NCI-H128 (cell line): Measurements from ENCODE around the gene MYL6.
A peak's percentile ranks its signal among the peaks of the same experiment; 100 is the strongest.
"Not testable (repeated sequence)": the region's sequence is repeated elsewhere in the genome, so short reads cannot be mapped to it uniquely, and the experiment has no call there.

Experiments
- DNase-seq: peaks from one replicate; lab custom pipeline; 2025; ENCODE audit not compliant: unreplicated experiment; lab: John Stamatoyannopoulos, UW

MYL6 gene

GRCh38 chr12:56156464-56157200 is 1.5 kb upstream of the MYL6 start:
- not testable (repeated sequence) for DNase-seq

- peak; percentile 66 for DNase-seq
Measured at GRCh38 chr12:56157201-56158028, 744 bp upstream of the MYL6 start.

- peak; percentile 12 for DNase-seq
Measured at GRCh38 chr12:56158926-56159461, 835 bp downstream of the MYL6 start.

GRCh38 chr12:56159482-56160192 is 1.5 kb downstream of the MYL6 start:
- no peak for DNase-seq

GRCh38 chr12:56160193-56160763 is 2.1 kb downstream of the MYL6 start:
- DNase-seq, result no peak

- no peak for DNase-seq
Measured at GRCh38 chr12:56160894-56161689, 2.9 kb downstream of the MYL6 start.

GRCh38 chr12:56161690-56162351 is 3.7 kb downstream of the MYL6 start:
- no peak for DNase-seq

- DNase-seq, result no peak
Measured at GRCh38 chr12:56162468-56163290, 4.5 kb downstream of the MYL6 start.

- no peak for DNase-seq
Measured at GRCh38 chr12:56163533-56164344, 5.6 kb downstream of the MYL6 start.

- DNase-seq, result no peak
Measured at GRCh38 chr12:56164345-56164729, 6.2 kb downstream of the MYL6 start.

GRCh38 chr12:56165369-56165768 is 7.2 kb downstream of the MYL6 start:
- DNase-seq, result no peak

- DNase-seq, result no peak
Measured at GRCh38 chr12:56169229-56169759, 11.1 kb downstream of the MYL6 start.

GRCh38 chr12:56172839-56173238 is 14.7 kb downstream of the MYL6 start:
- DNase-seq, result no peak

- no peak for DNase-seq
Measured at GRCh38 chr12:56178347-56178746, 20.2 kb downstream of the MYL6 start.

- no peak for DNase-seq
Measured at GRCh38 chr12:56186957-56187356, 28.8 kb downstream of the MYL6 start.

- no peak for DNase-seq
Measured at GRCh38 chr12:56188131-56188777, 30.1 kb downstream of the MYL6 start.

GRCh38 chr12:56188778-56189098 is 30.6 kb downstream of the MYL6 start:
- DNase-seq, result no peak
